AG04449 (cell line): ENCODE measurements around the gene COG5.

Experiments
- CTCF ChIA-PET: fragments of 350-600 bp; formaldehyde crosslinking; extraction: SDS; loops from one replicate; lab custom pipeline; 2021; ENCODE audit warnings: antibody characterized with exemption; lab: Yijun Ruan, JAX
- POLR2A ChIA-PET: fragments of 400-600, 350-600 bp; formaldehyde crosslinking; extraction: SDS; loops from one replicate; lab custom pipeline; 2020; ENCODE audit warnings: antibody characterized with exemption, inconsistent platforms; lab: Yijun Ruan, JAX
- DNase-seq: peaks from one replicate; pipeline ENCODE4 v3.0.0-alpha.2; 2010; ENCODE audit warnings: low read depth, low spot score
- H3K4me3 ChIP-seq: 2 replicates; pipeline ENCODE4 v1.5.1; 2011; ENCODE audit warnings: low read depth, mild to moderate bottlenecking, control low read depth, low read length
- TF ChIP-seq, protein P1 (sequence below): IDR thresholded peaks from one replicate; pipeline ENCODE4 v1.5.1; 2011; ENCODE audit warnings: mild to moderate bottlenecking, moderate library complexity, low read length, control low read depth, inconsistent platforms; ENCODE audit not compliant: insufficient read depth; ENCODE audit errors: missing control alignments

Gene COG5

DNA sequence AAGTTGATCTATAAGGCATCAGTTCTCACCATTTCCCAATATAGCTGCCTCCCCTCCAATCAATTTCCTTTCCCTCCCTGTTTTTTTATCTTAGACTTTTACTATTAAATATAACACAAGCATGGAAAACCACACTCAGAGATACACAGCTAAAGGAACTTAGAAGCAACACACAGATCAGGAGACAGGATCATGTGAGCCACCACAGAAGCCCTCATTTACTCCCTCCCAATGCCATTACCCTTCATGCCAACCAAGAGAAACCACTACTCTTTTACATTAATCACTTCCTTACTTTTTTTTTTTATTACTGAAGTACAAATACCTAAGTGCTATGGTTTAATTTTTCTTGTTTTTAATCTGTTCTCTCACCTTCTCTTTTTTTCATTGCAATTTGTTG is 33.0 kb downstream of the COG5 start:
- TF ChIP-seq, protein P1, sequence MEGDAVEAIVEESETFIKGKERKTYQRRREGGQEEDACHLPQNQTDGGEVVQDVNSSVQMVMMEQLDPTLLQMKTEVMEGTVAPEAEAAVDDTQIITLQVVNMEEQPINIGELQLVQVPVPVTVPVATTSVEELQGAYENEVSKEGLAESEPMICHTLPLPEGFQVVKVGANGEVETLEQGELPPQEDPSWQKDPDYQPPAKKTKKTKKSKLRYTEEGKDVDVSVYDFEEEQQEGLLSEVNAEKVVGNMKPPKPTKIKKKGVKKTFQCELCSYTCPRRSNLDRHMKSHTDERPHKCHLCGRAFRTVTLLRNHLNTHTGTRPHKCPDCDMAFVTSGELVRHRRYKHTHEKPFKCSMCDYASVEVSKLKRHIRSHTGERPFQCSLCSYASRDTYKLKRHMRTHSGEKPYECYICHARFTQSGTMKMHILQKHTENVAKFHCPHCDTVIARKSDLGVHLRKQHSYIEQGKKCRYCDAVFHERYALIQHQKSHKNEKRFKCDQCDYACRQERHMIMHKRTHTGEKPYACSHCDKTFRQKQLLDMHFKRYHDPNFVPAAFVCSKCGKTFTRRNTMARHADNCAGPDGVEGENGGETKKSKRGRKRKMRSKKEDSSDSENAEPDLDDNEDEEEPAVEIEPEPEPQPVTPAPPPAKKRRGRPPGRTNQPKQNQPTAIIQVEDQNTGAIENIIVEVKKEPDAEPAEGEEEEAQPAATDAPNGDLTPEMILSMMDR: no peak
- no peak for DNase-seq
- ChIA-PET CTCF (no interaction called here), POLR2A (no interaction called here)
- no peak overlapping the region for H3K4me3 ChIP-seq

DNA sequence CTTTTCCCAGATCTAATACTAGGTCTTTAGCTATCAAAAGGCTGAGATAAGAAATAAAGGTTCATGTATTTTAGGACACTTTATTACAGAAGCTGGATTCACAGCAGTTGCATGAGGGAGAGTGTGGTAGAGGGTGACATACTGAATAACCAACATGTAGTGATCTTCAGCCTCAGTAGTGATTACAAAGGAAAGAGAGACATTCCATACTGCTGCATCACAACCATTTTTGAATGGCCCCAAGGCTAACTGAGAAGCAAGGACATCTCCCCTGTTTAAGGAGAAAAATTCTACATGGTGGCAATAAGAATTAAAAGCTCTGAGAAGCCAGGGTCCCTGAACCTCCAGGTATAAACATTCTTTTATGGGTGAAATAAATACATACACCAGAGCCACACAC is 35.3 kb downstream of the COG5 start:
- H3K4me3 ChIP-seq: no peak overlapping the region
- TF ChIP-seq, protein P1: no peak
- peak; percentile 23 for DNase-seq
- ChIA-PET CTCF (interaction anchor here (0.6 kb wide), 1 partner anchor 325 kb away, joined by 3 read pairs; no protein-coding TSS in a partner anchor), POLR2A (interaction anchor here (0.6 kb wide), 1 partner anchor 24 kb away, joined by 3 read pairs; no protein-coding TSS in a partner anchor)

DNA sequence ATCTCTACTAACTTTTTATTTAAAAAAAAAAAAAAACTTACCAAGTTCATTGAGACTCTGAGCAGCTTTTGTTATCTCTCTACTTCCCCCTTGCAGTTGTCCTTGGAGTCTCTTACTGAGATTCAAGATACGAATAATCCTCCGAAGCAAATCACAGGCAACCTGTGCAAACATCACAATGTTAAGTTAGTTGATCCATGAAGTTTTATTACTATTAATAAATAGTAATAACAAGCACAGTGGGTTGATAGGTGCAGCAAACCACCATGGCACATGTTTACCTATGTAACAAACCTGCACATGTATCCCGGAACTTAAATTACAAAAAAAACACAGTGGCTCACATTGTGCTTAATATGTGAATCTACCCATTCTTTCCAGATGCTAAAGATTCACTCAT is 36.5 kb downstream of the COG5 start:
- ChIA-PET POLR2A (no interaction called here), CTCF (interaction anchor here (0.7 kb wide), 1 partner anchor 623 kb away, joined by 4 read pairs; no protein-coding TSS in a partner anchor)

DNA sequence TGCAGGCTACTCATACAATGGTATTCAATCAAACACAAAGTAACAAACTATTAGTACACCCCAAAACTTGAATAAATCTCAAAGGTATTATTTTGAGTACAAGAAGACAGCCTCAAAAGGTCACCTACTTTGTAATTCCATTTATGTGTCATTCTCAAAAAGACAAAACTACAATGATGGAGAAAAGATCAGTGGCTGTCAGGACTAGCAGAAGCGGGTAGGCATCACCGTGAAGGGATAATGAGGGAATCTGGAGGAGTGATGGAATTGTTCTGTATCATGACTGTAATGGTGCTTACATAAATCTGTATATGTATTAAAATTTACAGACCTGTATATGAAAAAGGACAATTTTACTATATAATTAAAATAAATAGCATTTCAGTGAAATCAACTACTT is 37.0 kb downstream of the COG5 start:
- POLR2A ChIA-PET: no interaction called here

More for the DNA sequence above, 36.5 kb downstream of the COG5 start:
- no peak overlapping the region for H3K4me3 ChIP-seq
- no peak for DNase-seq
- TF ChIP-seq, protein P1: no peak

DNA sequence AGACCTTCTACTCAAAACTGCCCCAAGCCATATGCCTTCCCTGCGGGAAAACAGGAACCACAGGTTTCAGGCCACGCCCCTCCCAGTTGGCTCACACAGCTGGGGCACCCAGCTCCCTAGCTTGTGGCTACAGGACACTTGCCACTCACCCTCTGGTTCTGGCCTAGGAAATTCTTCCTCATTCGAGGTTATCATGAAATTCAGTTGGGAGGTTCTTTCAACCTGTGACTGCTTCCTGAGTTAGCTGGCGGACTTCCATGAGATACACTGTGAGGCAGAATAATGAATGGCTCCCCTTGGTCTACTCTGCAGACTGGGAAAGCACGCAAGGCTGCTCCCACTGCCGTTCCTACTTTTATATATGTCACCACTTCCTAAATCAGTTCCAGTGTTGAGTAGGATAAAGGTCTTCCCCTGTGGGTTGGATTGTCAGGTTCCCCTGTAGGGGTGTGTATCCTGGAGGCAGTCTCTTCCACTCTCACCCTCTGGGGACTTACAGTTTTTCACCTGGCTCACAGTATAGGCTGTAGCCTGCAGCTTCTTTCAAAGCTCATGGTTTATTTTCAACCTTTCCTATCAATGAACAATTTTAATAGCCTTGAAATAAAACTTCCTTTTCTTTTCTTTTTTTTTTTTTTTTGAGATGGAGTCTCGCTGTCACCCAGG is 56.9 kb downstream of the COG5 start:
- POLR2A ChIA-PET: no interaction called here
- no peak overlapping the region for H3K4me3 ChIP-seq
- no peak for DNase-seq
- CTCF ChIA-PET: interaction anchor here (1.2 kb wide), 1 partner anchor 13 kb away, joined by 3 read pairs; no protein-coding TSS in a partner anchor
- TF ChIP-seq, protein P1: no peak

More for the DNA sequence above, 37.0 kb downstream of the COG5 start:
- no peak overlapping the region for H3K4me3 ChIP-seq
- TF ChIP-seq, protein P1: no peak
- CTCF ChIA-PET: no interaction called here
- no peak for DNase-seq

DNA sequence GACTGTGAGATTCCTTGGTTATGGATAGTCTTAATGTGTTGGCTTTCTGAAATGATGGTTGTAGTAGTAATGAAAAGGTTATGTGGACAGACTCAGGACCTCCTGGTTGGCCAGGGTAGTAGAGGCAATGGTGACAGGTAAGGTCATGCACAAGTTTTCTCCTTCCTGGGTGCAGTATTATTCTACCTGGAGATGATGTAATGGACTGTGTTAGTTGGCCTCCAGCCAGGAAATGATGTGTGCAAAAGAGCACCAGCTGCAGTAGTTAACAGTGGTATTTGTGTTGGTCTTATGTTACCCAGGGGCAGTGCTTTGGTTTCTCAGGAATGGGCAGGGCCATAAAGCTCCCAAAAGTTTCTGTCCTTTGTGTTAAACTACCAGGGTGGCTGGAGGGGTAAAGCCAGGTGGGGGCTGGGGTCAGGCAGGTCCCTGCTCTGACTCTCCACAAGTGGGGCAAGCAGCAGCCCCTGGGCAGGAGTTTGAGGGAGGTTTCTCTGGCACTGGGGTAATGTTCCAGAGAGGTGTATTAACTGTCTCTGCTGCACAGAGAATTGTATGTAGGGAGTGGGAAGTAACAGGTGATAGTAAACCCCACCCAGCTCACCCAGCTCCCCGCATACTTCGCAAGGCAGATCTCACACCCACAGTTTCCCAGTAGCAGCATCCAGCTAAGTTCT is 57.6 kb downstream of the COG5 start:
- ChIA-PET POLR2A (no interaction called here), CTCF (interaction anchor here (1.2 kb wide), 1 partner anchor 12 kb away, joined by 3 read pairs; no protein-coding TSS in a partner anchor)
- DNase-seq: no peak
- H3K4me3 ChIP-seq: no peak overlapping the region
- TF ChIP-seq, protein P1: no peak
